K562 (cell line): ENCODE measurements around the gene PHB1. TPM values are rescaled to one million over a fixed set of nuclear protein-coding genes. Genes with fewer than 3 reads are reported as not detected.

ENCODE experiments used
- ATAC-seq: fragments of 200-7000 bp; cut with Tn5 transposase; 3 replicates; pipeline ENCODE4 v1.9.1; 2020; ENCODE audit warnings: moderate library complexity
- BruUV-seq: library from RNA; stranded (reverse); fragments of 400-500 nt; replicated peaks from 2 replicates; lab custom pipeline; 2021; lab: Mats Ljungman, UMichigan
- CTCF ChIA-PET: fragments of 300-600 bp; formaldehyde crosslinking; extraction: SDS; loops from one replicate; lab custom pipeline; 2021; ENCODE audit warnings: low intra/inter-chr PET ratio; lab: Yijun Ruan, JAX
- POLR2A ChIA-PET: fragments of 300-600, 350-650 bp; sonication (Branson Sonifier 250); formaldehyde crosslinking; extraction: SDS; loops from one replicate; lab custom pipeline; 2021; ENCODE audit warnings: antibody characterized with exemption, inconsistent platforms; lab: Yijun Ruan, JAX
- DNase-seq, 4 experiments: peaks; one replicate each; pipeline versions ENCODE4 v3.0.0 to v3.0.0-alpha.2; 2011 to 2018; ENCODE audit warnings: low spot score in 3 of 4, mixed read lengths in 3 of 4; ENCODE audit errors: extremely low read depth in 1 of 4
- FAIRE-seq: peaks from 2 replicates; lab custom pipeline; 2011; peaks lifted over from hg19 to GRCh38; lab: Jason Lieb, UNC
- H2AFZ ChIP-seq: 2 replicates; pipeline ENCODE4 v1.6.0; 2011; ENCODE audit warnings: low read depth, low read length, control low read depth, inconsistent platforms
- H3K27ac ChIP-seq: fragments of 200-600 bp; 3 replicates; pipeline ENCODE4 v1.8.0; 2011; ENCODE audit warnings: low read depth, mild to moderate bottlenecking, control low read depth, inconsistent platforms, low read length, moderate library complexity, mixed read lengths; ENCODE audit errors: extremely low read depth
- H3K27me3 ChIP-seq, 2 experiments: fragments of 300-600 bp in 1 of 2; 2 replicates in 1 of 2; 3 replicates in 1 of 2; pipeline versions ENCODE4 v1.6.0 to v1.8.0; 2011; ENCODE audit warnings: inconsistent platforms in 2 of 2, low read length in 2 of 2, mild to moderate bottlenecking in 1 of 2, mixed read lengths in 1 of 2, moderate library complexity in 1 of 2; ENCODE audit not compliant: control insufficient read depth in 2 of 2, insufficient read depth in 2 of 2
- H3K36me3 ChIP-seq: fragments of 300-600 bp; 3 replicates; pipeline ENCODE4 v1.8.0; 2011; ENCODE audit warnings: mild to moderate bottlenecking, low read length, inconsistent platforms; ENCODE audit not compliant: control insufficient read depth, insufficient read depth
- H3K4me1 ChIP-seq, 2 experiments: fragments of 200-600 bp in 1 of 2; replicated peaks in 1 of 2; 2 replicates in 1 of 2; 3 replicates in 1 of 2; pipeline versions ENCODE4 v1.5.1 to v1.8.0; 2011; ENCODE audit warnings: inconsistent platforms in 2 of 2, low read length in 2 of 2, mild to moderate bottlenecking in 1 of 2, mixed read lengths in 1 of 2, moderate library complexity in 1 of 2; ENCODE audit not compliant: control insufficient read depth in 2 of 2, insufficient read depth in 2 of 2
- H3K4me2 ChIP-seq: 2 replicates; pipeline ENCODE4 v1.6.1; 2011; ENCODE audit warnings: low read length, control low read depth, inconsistent platforms, mixed read lengths; ENCODE audit not compliant: insufficient read depth
- H3K4me3 ChIP-seq: fragments of 200-600 bp; sonication (generic), shearing (Covaris generic); 2 replicates; pipeline ENCODE4 v1.5.1; 2016; ENCODE audit warnings: control low read depth, inconsistent platforms
- H3K79me2 ChIP-seq: fragments of 200-600 bp; 3 replicates; pipeline ENCODE4 v1.8.0; 2011; ENCODE audit warnings: low read length, inconsistent platforms; ENCODE audit not compliant: control insufficient read depth, insufficient read depth
- H3K9ac ChIP-seq, 2 experiments: 2 replicates each; pipeline versions ENCODE4 v1.6.0 to v1.6.1; 2011; ENCODE audit warnings: low read depth in 2 of 2, low read length in 2 of 2, control low read depth in 1 of 2, inconsistent platforms in 1 of 2, mild to moderate bottlenecking in 1 of 2, mixed read lengths in 1 of 2; ENCODE audit not compliant: insufficient read depth in 1 of 2
- H3K9me1 ChIP-seq: one replicate; pipeline ENCODE4 v1.6.0; 2011; ENCODE audit warnings: inconsistent platforms, mild to moderate bottlenecking, low read length, moderate library complexity; ENCODE audit not compliant: control insufficient read depth, insufficient read depth
- H3K9me3 ChIP-seq: replicated peaks from 2 replicates; pipeline ENCODE4 v1.5.1; 2011; ENCODE audit warnings: low read depth, low read length, inconsistent platforms; ENCODE audit not compliant: control insufficient read depth, insufficient read depth
- H4K20me1 ChIP-seq: replicated peaks from 2 replicates; pipeline ENCODE4 v1.6.1; 2011; ENCODE audit warnings: low read length, inconsistent platforms, mixed read lengths; ENCODE audit not compliant: control insufficient read depth, insufficient read depth
- C11orf30 ChIP-seq: fragments of 450-650 bp; IDR thresholded peaks from 2 replicates; pipeline ENCODE4 v1.6.1; 2016; ENCODE audit warnings: low read depth, mild to moderate bottlenecking
- GMEB1 ChIP-seq: fragments of 250-450 bp; sonication (Bioruptor Pico); IDR thresholded peaks from 2 replicates; pipeline ENCODE4 v1.4.0; 2020; ENCODE audit warnings: mild to moderate bottlenecking
- HLTF ChIP-seq: fragments of 450-650 bp; IDR thresholded peaks from 2 replicates; pipeline ENCODE4 v1.6.1; 2016
- ID3 ChIP-seq, 2 experiments: fragments of 250-450 bp in 1 of 2; fragments of 450-650 bp in 1 of 2; sonication (Bioruptor Pico) in 1 of 2; IDR thresholded peaks; 2 replicates each; pipeline versions ENCODE4 v1.6.1 to v1.8.0; 2016 to 2021; ENCODE audit warnings: mild to moderate bottlenecking in 2 of 2, moderate library complexity in 2 of 2, missing compliant biosample characterization in 1 of 2, missing genetic modification characterization in 1 of 2
- KAT2B ChIP-seq: IDR thresholded peaks from one replicate; pipeline ENCODE4 v1.6.1; 2012; ENCODE audit warnings: low read depth, mild to moderate bottlenecking, control low read depth, inconsistent platforms, low read length, moderate library complexity
- KDM2B ChIP-seq: fragments of 250-450 bp; sonication (Bioruptor Pico); IDR thresholded peaks from 2 replicates; pipeline ENCODE4 v1.8.0; 2021; ENCODE audit warnings: mild to moderate bottlenecking, moderate library complexity
- MBD1 ChIP-seq: fragments of 250-450 bp; sonication (Bioruptor Pico); IDR thresholded peaks from 2 replicates; pipeline ENCODE4 v1.8.0; 2022; ENCODE audit warnings: inconsistent platforms
- MNT ChIP-seq, 2 experiments: fragments of 450-650 bp; conservative IDR thresholded peaks; 2 replicates each; pipeline ENCODE4 v1.6.1; 2017; ENCODE audit warnings: mild to moderate bottlenecking in 2 of 2, moderate library complexity in 2 of 2
- POLR2A ChIP-seq: fragments of 450-650 bp; conservative IDR thresholded peaks from 2 replicates; pipeline ENCODE4 v1.6.1; 2016
- SIN3B ChIP-seq: fragments of 450-650 bp; IDR thresholded peaks from 2 replicates; pipeline ENCODE4 v1.6.1; 2017; ENCODE audit warnings: low read depth, mild to moderate bottlenecking, moderate library complexity
- TBL1XR1 ChIP-seq, 2 experiments: IDR thresholded peaks; 2 replicates each; pipeline ENCODE4 v1.6.1; 2012; ENCODE audit warnings: improper control_type of control experiment in 2 of 2, low read length in 2 of 2, mild to moderate bottlenecking in 1 of 2
- THRB ChIP-seq: fragments of 450-650 bp; formaldehyde crosslinking; conservative IDR thresholded peaks from 2 replicates; pipeline ENCODE4 v1.4.0; 2022; ENCODE audit warnings: mild to moderate bottlenecking, missing genetic modification characterization
- ZBTB8A ChIP-seq: fragments of 450-650 bp; IDR thresholded peaks from 2 replicates; pipeline ENCODE4 v1.6.1; 2018; ENCODE audit warnings: mild to moderate bottlenecking, moderate library complexity; ENCODE audit not compliant: partially characterized antibody
- ZFX ChIP-seq: sonication (generic); formaldehyde crosslinking; IDR thresholded peaks from 2 replicates; pipeline ENCODE4 v1.8.0; 2022; ENCODE audit warnings: mild to moderate bottlenecking, missing genetic modification reagents, moderate library complexity
- ZNF644 ChIP-seq: fragments of 200-800 bp; sonication (Bioruptor generic); IDR thresholded peaks from 2 replicates; pipeline ENCODE4 v1.6.1; 2016; ENCODE audit warnings: low read depth, missing genetic modification characterization, missing compliant biosample characterization
- WGBS: fragments of 100-300 bp; shearing (Covaris generic); methylation state at CpG from one replicate; pipeline ENCODE4 v1.1.6; 2016; ENCODE audit warnings: low coverage, mixed read lengths; ENCODE audit not compliant: insufficient coverage; ENCODE audit errors: missing lambda C conversion rate; 5-methylcytosine and 5-hydroxymethylcytosine counted together
- in situ Hi-C: fragments of 300-500 bp; cut with MboI; formaldehyde crosslinking; loops from 4 replicates; pipeline ENCODE4 v1.15.0; 2018; ENCODE audit warnings: inconsistent platforms, mixed read lengths
- intact Hi-C: fragments of 100-400 bp; cut with micrococcal nuclease; formaldehyde crosslinking; loops from 2 replicates; pipeline ENCODE4 v1.14.2; 2022
- polyA plus RNA-seq, 8 experiments: library from polyadenylated mRNA; depleted of rRNA in 4 of 8; stranded (reverse) in 5 of 8; unstranded in 3 of 8; fragments of >200 nt; fragmentation: Nextera tagmentation in 2 of 8; fragmentation: Illumina TruSeq in 1 of 8; extraction: Ambion mirVana in 2 of 8; extraction: Trizol in 1 of 8; gene quantifications; 2 replicates each; pipeline versions ENCODE4 v1.2.1 to v1.2.3, GENCODE V29; 2011 to 2014; ENCODE audit warnings: inconsistent platforms in 1 of 8, missing spikeins in 1 of 8
- total RNA-seq, 7 experiments: library from RNA; depleted of rRNA in 6 of 7; stranded (reverse); fragments of >200 nt in 6 of 7; fragmentation: Illumina TruSeq in 2 of 7; extraction: Trizol in 2 of 7; gene quantifications; 2 replicates each; pipeline versions ENCODE4 v1.2.1 to v1.2.3, GENCODE V29; 2011 to 2021; ENCODE audit warnings: low replicate concordance in 1 of 7

Gene PHB1
- total and polyA plus RNA-seq, 9 of the 15 experiments (the other 6 are each of a cell fraction or from before 2014, with no cell fraction given), result 191 to 818 (median 349) TPM

GRCh38 chr17:49437696-49438435 is 23.2 kb upstream of the PHB1 start:
- DNase-seq, result no peak
- ChIA-PET POLR2A (interaction anchor here (0.6 to 0.9 kb wide), 3 partner anchors 120 to 667 kb away, joined by 3 read pairs; no protein-coding TSS in a partner anchor), CTCF (interaction anchor here (1.1 kb wide), 1 partner anchor 111 kb away, joined by 3 read pairs; no protein-coding TSS in a partner anchor)
- WGBS, result 0% methylated on average over 7 of the region's 7 CpGs
- no peak for FAIRE-seq
- no peak for ATAC-seq
- peaks cover under 1% of the 10 kb centered on the region for H3K9me1 ChIP-seq
- intact Hi-C loops (no loop called here), in situ Hi-C loops (loop anchor here (5.0 kb wide), 1 partner anchor 114 kb away; no protein-coding TSS in a partner anchor)
- H3K4me2 ChIP-seq, result no peak overlapping the region
- no TSS peak for BruUV-seq
- H3K9me3 ChIP-seq, result no peaks in the 10 kb centered on the region
- no peak overlapping the region for H3K4me3 ChIP-seq
- H3K27me3 ChIP-seq, result peaks cover 21 to 51% of the 10 kb centered on the region in 2 experiments; a peak in 4 of 5 replicates
- no peak overlapping the region for H3K9ac ChIP-seq
- H3K79me2 ChIP-seq, result no peaks in the 10 kb centered on the region
- peaks cover 0 to 5% of the 10 kb centered on the region in 2 experiments; a peak in 1 of 5 replicates for H3K4me1 ChIP-seq
- peaks cover 7% of the 10 kb centered on the region; the same call in 1 of the 2 replicates for H4K20me1 ChIP-seq
- H3K27ac ChIP-seq, result no peak overlapping the region
- no peaks in the 10 kb centered on the region for H3K36me3 ChIP-seq
- H2AFZ ChIP-seq, result no peak overlapping the region
- TF ChIP-seq ZBTB8A (no peak), THRB (CRISPR knock-in tag) (no peak), ID3 (CRISPR knock-in tag; IDR thresholded peaks at IDR 0.05) (no peak), ID3 (tag; IDR thresholded peaks at IDR 0.05) (no peak), MBD1 (no peak), POLR2A (no peak), TBL1XR1 (IDR thresholded peaks at IDR 0.05; ENCODE audit: low read length in 2 of 2) (no peak), KAT2B (no peak), MNT (conservative IDR thresholded peaks at IDR 0.05) (no peak), SIN3B (no peak), HLTF (no peak), C11orf30 (no peak), ZFX (CRISPR knock-in tag) (no peak), ZNF644 (no peak), KDM2B (CRISPR knock-in tag) (no peak), GMEB1 (no peak)
